ENCODE data around the gene SLC39A12.
"Not testable (repeated sequence)": the region's sequence is repeated elsewhere in the genome, so short reads cannot be mapped to it uniquely, and the experiment has no call there.

SLC39A12 gene

GRCh38 chr10:17951868-17952371 is at the start of gene SLC39A12:
Gene SLC39A12 (plus strand): TSS chr10:17951918. CDS start chr10:17953277, 1,359 bp downstream.
- DNase-seq (ENCODE audit: low read depth) = no peak

DNA sequence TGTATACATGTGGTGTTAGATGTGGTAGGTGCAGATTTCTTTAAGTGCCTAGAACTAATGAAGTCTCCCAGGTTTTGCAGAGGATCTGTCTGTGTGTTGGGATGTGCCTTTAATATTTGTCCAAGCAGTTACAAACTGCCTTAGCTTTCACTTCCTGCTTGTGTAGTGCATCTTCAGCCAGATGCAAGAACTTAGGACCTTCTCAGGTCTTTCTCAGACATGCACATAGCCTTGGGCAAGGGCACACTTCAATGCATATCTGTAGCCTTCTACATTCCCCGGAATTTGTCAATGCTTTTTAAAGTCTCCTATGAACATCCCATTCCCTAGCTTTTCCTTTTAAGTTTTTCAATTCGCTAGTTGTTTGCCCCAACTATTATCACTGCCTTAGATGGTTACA is 47.2 kb upstream of the SLC39A12 start:
- DNase-seq (ENCODE audit: low read depth) = no peak

GRCh38 chr10:17905491-17905890 is 46.2 kb upstream of the SLC39A12 start:
- DNase-seq (ENCODE audit: low read depth) = no peak

- DNase-seq (ENCODE audit: low read depth) = no peak
Observed at GRCh38 chr10:17906002-17906401, 45.7 kb upstream of the SLC39A12 start.

- DNase-seq (ENCODE audit: low read depth) = no peak
Observed at GRCh38 chr10:17907641-17908040, 44.1 kb upstream of the SLC39A12 start.

DNA sequence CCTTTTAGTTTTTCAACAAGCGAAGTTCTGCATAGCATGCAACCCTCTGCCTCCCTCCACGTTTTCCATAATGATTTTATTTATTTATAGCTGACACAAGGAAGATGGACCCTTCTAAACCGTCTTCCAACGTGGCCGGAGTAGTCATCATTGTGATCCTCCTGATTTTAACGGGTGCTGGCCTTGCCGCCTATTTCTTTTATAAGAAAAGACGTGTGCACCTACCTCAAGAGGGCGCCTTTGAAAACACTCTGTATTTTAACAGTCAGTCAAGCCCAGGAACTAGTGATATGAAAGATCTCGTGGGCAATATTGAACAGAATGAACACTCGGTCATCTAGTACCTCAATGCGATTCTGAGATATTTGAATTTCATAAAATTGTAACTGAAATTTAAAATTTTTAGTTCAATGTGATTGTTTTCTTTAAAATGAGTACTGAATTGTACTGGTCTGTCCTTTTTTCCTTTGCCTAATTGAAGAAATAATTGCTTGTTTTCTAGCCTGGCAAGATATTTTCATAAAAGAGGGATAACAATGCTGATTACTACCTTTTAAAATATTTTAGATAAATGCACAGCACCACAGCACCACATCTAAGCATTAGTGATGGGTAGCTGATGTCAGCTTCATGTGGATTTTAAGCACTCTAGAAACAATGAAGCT is 41.5 kb upstream of the SLC39A12 start:
- DNase-seq (ENCODE audit: low read depth) = no peak

GRCh38 chr10:17912754-17913153 is 39.0 kb upstream of the SLC39A12 start:
- no peak for DNase-seq (ENCODE audit: low read depth)

DNA sequence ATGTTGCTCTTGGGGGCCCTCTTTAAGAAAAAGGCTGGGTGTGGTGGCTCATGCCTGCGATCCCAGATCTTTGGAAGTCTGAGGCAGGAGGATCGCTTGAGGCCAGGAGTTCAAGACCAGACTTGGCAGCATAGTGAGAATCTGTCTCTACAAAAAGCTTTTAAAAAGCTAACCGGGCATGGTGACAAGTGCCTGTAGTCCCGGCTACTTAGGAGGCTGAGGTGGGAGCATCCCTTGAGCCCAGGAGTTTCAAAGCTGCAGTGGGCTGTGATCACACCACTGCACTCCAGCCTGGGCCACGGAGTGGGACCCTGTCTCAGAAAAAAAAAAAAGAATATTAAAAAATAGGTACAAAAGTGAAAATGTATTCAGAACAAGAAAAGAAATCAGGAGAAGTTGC is 38.1 kb upstream of the SLC39A12 start:
- DNase-seq (ENCODE audit: low read depth) = no peak

GRCh38 chr10:17914169-17915045 is 37.3 kb upstream of the SLC39A12 start:
- no peak for DNase-seq (ENCODE audit: low read depth)

- DNase-seq (ENCODE audit: low read depth) = no peak
Observed at GRCh38 chr10:17915181-17915580, 36.5 kb upstream of the SLC39A12 start.

GRCh38 chr10:17918187-17918903 is 33.4 kb upstream of the SLC39A12 start:
- no peak for DNase-seq (ENCODE audit: low read depth)

DNA sequence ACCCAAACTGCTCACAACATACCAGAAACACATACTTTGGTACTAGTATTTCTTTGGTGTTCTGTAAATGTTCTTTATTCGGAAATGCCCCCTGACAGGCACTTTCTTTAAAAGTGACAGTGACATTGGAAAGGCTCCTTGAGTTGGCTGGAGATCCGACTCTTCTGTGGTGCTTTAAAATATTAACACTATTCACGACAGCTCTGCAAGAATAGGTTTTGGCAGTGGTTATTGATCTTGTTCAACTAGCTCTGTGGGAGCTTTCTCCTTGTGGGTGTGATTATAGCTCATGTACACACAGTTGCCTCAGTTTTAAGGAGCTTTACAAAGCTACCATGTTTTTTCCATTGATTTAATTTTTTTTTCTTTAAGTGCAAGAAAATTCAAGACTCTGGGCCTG is 30.3 kb upstream of the SLC39A12 start:
- no peak for DNase-seq (ENCODE audit: low read depth)

DNA sequence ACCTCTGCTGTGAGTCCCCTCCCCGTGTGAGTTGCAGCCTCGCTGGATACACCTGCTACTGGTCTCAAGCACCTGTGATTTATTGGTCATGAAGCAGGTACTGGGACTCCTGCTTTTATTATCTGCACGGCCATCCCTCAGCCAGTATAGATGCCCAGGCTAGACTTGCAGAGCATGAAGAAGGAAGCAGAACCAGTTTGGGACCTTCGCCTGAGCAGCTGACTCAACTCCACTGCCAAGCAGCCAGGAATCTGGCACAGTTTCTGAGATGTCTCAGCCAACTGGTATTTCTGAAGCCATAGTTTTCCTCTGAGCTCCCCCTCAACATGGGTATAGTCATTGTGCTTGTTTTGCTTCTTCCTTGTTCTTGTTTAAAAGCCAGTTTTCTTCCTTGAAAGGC is 28.0 kb upstream of the SLC39A12 start:
- no peak for DNase-seq (ENCODE audit: low read depth)

DNA sequence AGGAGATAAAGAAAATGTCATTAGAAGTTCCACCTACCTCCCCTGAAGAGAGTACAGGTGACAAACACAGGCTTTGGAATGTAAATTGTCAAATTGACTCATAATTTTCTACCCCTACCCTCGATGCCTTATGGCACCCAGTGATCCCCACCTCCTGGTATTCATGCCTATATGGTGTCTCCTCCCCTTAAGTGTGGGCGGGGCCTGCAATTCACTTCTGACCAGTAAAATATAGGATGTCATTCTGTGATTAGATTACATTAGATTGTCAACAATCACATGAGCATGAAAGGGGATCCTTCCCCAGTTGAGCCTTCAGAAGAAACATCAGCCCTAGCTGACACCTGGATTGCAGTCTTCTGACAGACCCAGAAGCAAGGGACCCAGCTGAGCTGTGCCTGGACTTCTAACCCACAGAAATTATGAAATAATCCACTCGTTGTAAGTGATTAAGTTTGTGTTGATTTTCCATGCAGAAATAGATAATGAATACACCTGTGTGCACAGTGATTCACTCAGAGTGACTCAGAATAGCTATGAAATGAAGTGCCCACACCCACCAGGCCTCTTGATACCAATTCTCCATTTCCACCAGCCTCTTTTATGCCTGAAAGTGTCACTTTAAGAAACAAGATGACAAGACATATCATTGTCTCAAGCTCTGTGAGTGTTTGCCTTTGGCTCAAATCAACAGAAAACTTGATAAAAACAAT is 8.5 kb upstream of the SLC39A12 start:
- no peak for DNase-seq (ENCODE audit: low read depth)

GRCh38 chr10:17950269-17950668 is 1.4 kb upstream of the SLC39A12 start:
- DNase-seq (ENCODE audit: low read depth) = not testable (repeated sequence)

DNA sequence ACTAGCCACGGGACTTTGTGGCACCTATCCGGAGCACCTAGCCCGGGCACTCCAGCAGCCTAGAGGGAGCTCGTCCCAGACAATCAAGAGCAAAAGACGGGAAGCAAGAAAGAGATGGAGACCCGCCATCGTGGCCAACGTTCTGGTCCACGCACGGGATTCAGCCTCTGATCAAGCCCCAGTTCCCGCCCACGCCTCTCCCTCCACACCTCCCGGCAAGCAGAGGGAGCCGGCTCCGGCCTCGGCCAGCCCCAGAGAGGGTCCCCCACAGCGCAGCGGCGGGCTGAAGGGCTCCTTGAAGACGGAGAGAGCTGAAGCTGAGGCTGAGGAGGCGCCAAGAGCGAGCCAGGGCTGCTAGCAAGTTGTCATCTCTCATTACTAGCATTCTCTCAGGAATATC is 992 bp upstream of the SLC39A12 start:
- no peak for DNase-seq (ENCODE audit: low read depth)

DNA sequence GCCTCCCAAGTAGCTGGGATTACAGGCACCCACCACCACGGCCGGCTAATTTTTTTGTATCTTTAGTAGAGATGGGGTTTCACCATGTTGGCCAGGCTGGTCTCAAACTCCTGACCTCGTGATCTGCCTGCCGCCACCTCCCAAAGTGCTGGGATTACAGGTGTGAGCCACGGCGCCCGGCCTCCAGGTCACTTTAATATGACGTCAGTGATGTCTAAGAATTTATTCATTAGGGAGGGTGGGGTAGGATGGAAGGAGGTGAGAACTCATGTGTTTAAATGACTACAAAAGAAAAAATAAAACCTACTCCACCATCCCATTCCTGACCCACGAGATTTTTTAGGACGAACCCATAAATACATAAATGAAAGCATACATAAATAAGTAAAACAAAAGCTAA is 2.7 kb downstream of the SLC39A12 start:
- DNase-seq (ENCODE audit: low read depth) = not testable (repeated sequence)

DNA sequence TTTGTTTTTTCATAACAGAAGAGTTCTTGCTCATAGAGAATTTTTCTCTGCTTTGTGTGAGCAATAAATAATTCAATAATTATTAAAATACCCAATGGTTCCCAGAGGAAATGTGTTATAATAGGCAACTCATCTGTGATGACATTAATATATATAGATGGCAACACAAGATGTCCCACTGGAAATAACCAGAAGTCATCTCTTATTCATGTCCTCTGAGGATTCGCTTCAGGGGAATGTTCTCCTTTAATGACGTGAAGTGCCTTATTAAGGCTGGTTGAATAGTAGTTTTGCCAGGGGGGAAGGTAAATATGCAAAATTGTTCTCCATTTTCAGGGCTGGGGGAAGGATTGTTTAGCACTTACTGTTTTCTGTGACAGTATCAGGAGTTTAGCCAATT is 3.1 kb downstream of the SLC39A12 start:
- DNase-seq (ENCODE audit: low read depth) = no peak

GRCh38 chr10:17958049-17958448 is 6.3 kb downstream of the SLC39A12 start:
- no peak for DNase-seq (ENCODE audit: low read depth)

- no peak for DNase-seq (ENCODE audit: low read depth)
Observed at GRCh38 chr10:17959870-17960269, 8.2 kb downstream of the SLC39A12 start.

- DNase-seq (ENCODE audit: low read depth) = no peak
Observed at GRCh38 chr10:17961551-17962422, 10.1 kb downstream of the SLC39A12 start.

Data from activated gamma-delta T cell treated with anti-CD3 and anti-CD28 coated beads, Interleukin-2, amount 50 U/mL, for 16 hours (primary cell).